Endothelial cell of umbilical vein (primary cell): ENCODE results near the gene POFUT2. TPM values are rescaled to one million over a fixed set of nuclear protein-coding genes. Genes with fewer than 3 reads are reported as not detected.

ENCODE experiments used
- BruUV-seq: library from RNA; stranded (reverse); fragments of 400-500 nt; replicated peaks from 2 replicates; lab custom pipeline; 2021; lab: Mats Ljungman, UMichigan
- CTCF ChIA-PET: fragments of 300-600, 350-600 bp; sonication (Branson Sonifier 250); formaldehyde crosslinking; loops from one replicate; lab custom pipeline; 2021; ENCODE audit warnings: antibody characterized with exemption, inconsistent platforms; lab: Charles Lee
- POLR2A ChIA-PET: fragments of 300-600, 350-600 bp; sonication (Branson Sonifier 250); formaldehyde crosslinking; loops from one replicate; lab custom pipeline; 2021; ENCODE audit warnings: antibody characterized with exemption, inconsistent platforms; lab: Charles Lee
- DNase-seq: peaks from one replicate; pipeline ENCODE4 v3.0.0-alpha.2; 2011; ENCODE audit warnings: low read depth, low spot score
- FAIRE-seq: peaks from 2 replicates; lab custom pipeline; 2011; peaks lifted over from hg19 to GRCh38; lab: Jason Lieb, UNC
- H2AFZ ChIP-seq: 2 replicates; pipeline ENCODE4 v1.6.0; 2012; ENCODE audit warnings: low read depth, low read length, control low read depth, inconsistent platforms
- H3K27ac ChIP-seq: 2 replicates; pipeline ENCODE4 v1.5.1; 2011; ENCODE audit warnings: low read depth, mild to moderate bottlenecking, control low read depth, low read length, moderate library complexity; ENCODE audit not compliant: insufficient read depth
- H3K27me3 ChIP-seq, 2 experiments: 2 replicates each; pipeline versions ENCODE4 v1.6.0 to v1.6.1; 2011; ENCODE audit warnings: low read length in 2 of 2, mixed read lengths in 1 of 2; ENCODE audit not compliant: control insufficient read depth in 2 of 2, insufficient read depth in 2 of 2
- H3K36me3 ChIP-seq, 2 experiments: 2 replicates in 1 of 2; 3 replicates in 1 of 2; pipeline ENCODE4 v1.5.1; 2011; ENCODE audit warnings: low read length in 2 of 2, mild to moderate bottlenecking in 1 of 2, moderate library complexity in 1 of 2; ENCODE audit not compliant: control insufficient read depth in 2 of 2, insufficient read depth in 2 of 2; ENCODE audit errors: extremely low read depth in 1 of 2
- H3K4me1 ChIP-seq: 3 replicates; pipeline ENCODE4 v1.5.1; 2011; ENCODE audit warnings: mild to moderate bottlenecking, low read length; ENCODE audit not compliant: control insufficient read depth, insufficient read depth; ENCODE audit errors: extremely low read depth
- H3K4me2 ChIP-seq: 2 replicates; pipeline ENCODE4 v1.6.1; 2011; ENCODE audit warnings: low read length, control low read depth, mixed read lengths; ENCODE audit not compliant: insufficient read depth
- H3K4me3 ChIP-seq, 3 experiments: fragments of 200-600 bp in 1 of 3; sonication (generic), shearing (Covaris generic) in 1 of 3; replicated peaks in 1 of 3; 2 replicates each; pipeline ENCODE4 v1.5.1; 2011 to 2016; ENCODE audit warnings: control low read depth in 3 of 3, low read length in 3 of 3, mild to moderate bottlenecking in 2 of 3, inconsistent platforms in 1 of 3, low read depth in 1 of 3, moderate library complexity in 1 of 3; ENCODE audit not compliant: insufficient read depth in 1 of 3
- H3K79me2 ChIP-seq: 2 replicates; pipeline ENCODE4 v1.6.0; 2012; ENCODE audit warnings: low read length, inconsistent platforms; ENCODE audit not compliant: control insufficient read depth, insufficient read depth
- H3K9ac ChIP-seq: replicated peaks from 2 replicates; pipeline ENCODE3; 2011; ENCODE audit warnings: low read length, control low read depth; ENCODE audit not compliant: insufficient read depth; ENCODE audit errors: extremely low read depth
- H3K9me1 ChIP-seq: replicated peaks from 3 replicates; pipeline ENCODE4 v1.6.0; 2011; ENCODE audit warnings: mild to moderate bottlenecking, low read length; ENCODE audit not compliant: control insufficient read depth, insufficient read depth; ENCODE audit errors: extremely low read depth
- H3K9me3 ChIP-seq: replicated peaks from 2 replicates; pipeline ENCODE4 v1.5.1; 2012; ENCODE audit warnings: low read length, inconsistent platforms; ENCODE audit not compliant: control insufficient read depth, insufficient read depth
- H4K20me1 ChIP-seq: replicated peaks from 2 replicates; pipeline ENCODE3; 2011; ENCODE audit warnings: mild to moderate bottlenecking, low read length; ENCODE audit not compliant: control insufficient read depth, insufficient read depth; ENCODE audit errors: extremely low read depth
- EZH2 ChIP-seq: IDR thresholded peaks from 2 replicates; pipeline ENCODE4 v1.6.1; 2012; ENCODE audit warnings: borderline replicate concordance, low read depth, mild to moderate bottlenecking, moderate library complexity, low read length, inconsistent platforms; ENCODE audit not compliant: severe bottlenecking
- GATA2 ChIP-seq: IDR thresholded peaks from 2 replicates; pipeline ENCODE4 v1.7.0; 2011; ENCODE audit warnings: low read depth, mild to moderate bottlenecking, moderate library complexity, mixed read lengths, low read length; ENCODE audit not compliant: insufficient read length, insufficient read depth
- JUN ChIP-seq: IDR thresholded peaks from 2 replicates; pipeline ENCODE4 v1.6.1; 2011; ENCODE audit warnings: borderline replicate concordance, low read depth; ENCODE audit not compliant: insufficient read length, insufficient read depth
- MYC ChIP-seq: IDR thresholded peaks from one replicate; pipeline ENCODE4 v1.6.1; 2011; ENCODE audit warnings: mild to moderate bottlenecking, low read depth, low read length
- POLR2A ChIP-seq: IDR thresholded peaks from 2 replicates; pipeline ENCODE4 v1.6.1; 2012; ENCODE audit warnings: low read depth, mild to moderate bottlenecking, control low read depth, low read length
- POLR2AphosphoS5 ChIP-seq: IDR thresholded peaks from 2 replicates; pipeline ENCODE4 v1.6.1; 2012; ENCODE audit warnings: low read depth, mild to moderate bottlenecking, control low read depth, low read length, moderate library complexity; ENCODE audit not compliant: insufficient read depth
- dilution Hi-C: fragments of 300-500 bp; cut with MboI; formaldehyde crosslinking; loops from one replicate; pipeline ENCODE4 v1.15.0; 2019; ENCODE audit warnings: low sequenced_read_pairs; ENCODE audit not compliant: extremely low pct_ligation_motif_present
- intact Hi-C: fragments of 100-400 bp; cut with micrococcal nuclease; formaldehyde crosslinking; loops from one replicate; pipeline ENCODE4 v1.10.0; 2022
- polyA plus RNA-seq, 4 experiments: library from polyadenylated mRNA; depleted of rRNA in 3 of 4; stranded (reverse) in 3 of 4; unstranded in 1 of 4; fragments of >200 nt; gene quantifications; 2 replicates each; pipeline versions ENCODE4 v1.2.1 to v1.2.3, GENCODE V29; 2011 to 2012; ENCODE audit warnings: missing spikeins in 1 of 4
- total RNA-seq: library from RNA; stranded (reverse); gene quantifications from 2 replicates; pipeline ENCODE4 v1.2.3, GENCODE V29; 2021

POFUT2 gene
- total and polyA plus RNA-seq, 2 donors (not counting 3 experiments of a cell fraction or from before 2014, with no cell fraction given): 30.7 to 47.5 TPM

- Histone ChIP-seq H3K27me3 (no peaks in the 10 kb centered on the region), H3K9me3 (no peaks in the 10 kb centered on the region), H3K27ac (no peak overlapping the region), H2AFZ (no peak overlapping the region), H3K36me3 (peaks cover 0 to 3% of the 10 kb centered on the region in 2 experiments), H3K9ac (no peak overlapping the region), H4K20me1 (no peaks in the 10 kb centered on the region), H3K4me2 (no peak overlapping the region), H3K79me2 (no peaks in the 10 kb centered on the region), H3K9me1 (no peaks in the 10 kb centered on the region), H3K4me1 (no peaks in the 10 kb centered on the region), H3K4me3 (no peak overlapping the region)
- TF ChIP-seq EZH2 (no peak), MYC (no peak), POLR2A (no peak), POLR2AphosphoS5 (no peak), GATA2 (no peak)
- FAIRE-seq: no peak
- ChIA-PET CTCF (interaction anchor here (1.7 kb wide), 1 partner anchor 118 kb away, joined by 4 read pairs; no protein-coding TSS in a partner anchor), POLR2A (interaction anchor here (0.6 kb wide), 2 partner anchors 29 to 1173 kb away, joined by 3 to 7 read pairs; partner anchors contain the start of gene POFUT2)
- DNase-seq: no peak
- dilution Hi-C loops (no loop called here), intact Hi-C loops (no loop called here)
- no TSS peak for BruUV-seq
These were observed 29.2 kb downstream of the POFUT2 start for GRCh38 chr21:45258466-45258865.

DNA sequence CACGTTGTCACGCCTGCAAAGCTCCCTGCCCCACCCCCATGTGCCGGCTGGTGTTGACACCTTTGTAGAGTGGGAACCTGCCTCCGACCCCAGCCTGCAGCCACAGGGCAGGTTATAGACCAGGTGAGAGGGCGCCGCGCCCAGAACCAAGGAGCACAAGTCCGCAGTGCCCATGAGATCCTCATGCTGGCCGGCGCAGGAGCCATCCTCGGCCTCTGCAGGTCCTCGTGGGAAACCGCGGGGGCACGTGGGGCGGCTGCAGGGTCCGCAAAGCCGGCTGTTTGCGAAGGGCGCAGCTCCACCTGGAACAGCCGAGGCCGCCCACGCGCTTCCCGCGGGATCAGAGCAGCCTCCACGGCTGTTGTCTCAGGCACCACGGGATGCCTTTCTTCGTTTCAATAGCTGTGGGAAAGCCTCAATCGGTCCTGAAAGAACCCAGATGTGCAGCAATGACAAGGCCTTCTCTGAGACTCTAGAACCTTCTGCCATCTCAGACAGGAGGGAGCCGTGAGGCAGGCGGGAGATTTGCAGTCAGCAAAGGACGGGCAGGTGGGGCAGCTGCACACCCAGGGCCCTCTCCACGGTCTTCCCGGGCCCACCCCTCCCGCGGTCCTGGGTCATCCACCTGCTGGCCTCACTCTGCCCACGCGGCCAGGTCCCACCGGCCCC, 29.9 kb downstream of the POFUT2 start:
- Histone ChIP-seq H3K9me3 (no peaks in the 10 kb centered on the region), H3K4me1 (no peaks in the 10 kb centered on the region), H3K79me2 (no peaks in the 10 kb centered on the region), H3K36me3 (no peaks in the 10 kb centered on the region), H3K27me3 (peaks cover 0 to 2% of the 10 kb centered on the region in 2 experiments), H3K4me2 (no peak overlapping the region), H3K9ac (no peak overlapping the region), H2AFZ (no peak overlapping the region), H4K20me1 (no peaks in the 10 kb centered on the region), H3K27ac (no peak overlapping the region), H3K4me3 (no peak overlapping the region), H3K9me1 (no peaks in the 10 kb centered on the region)
- POLR2A ChIA-PET: no interaction called here
- no peak for FAIRE-seq
- no peak for TF ChIP-seq JUN
- TF ChIP-seq POLR2A: no peak
- dilution Hi-C loops: no loop called here
- BruUV-seq: no TSS peak
- intact Hi-C loops: no loop called here
- no peak for DNase-seq
- CTCF ChIA-PET: interaction anchor here (1.0 to 1.7 kb wide), 3 partner anchors 10 to 118 kb away, joined by 3 to 5 read pairs (median 4); no protein-coding TSS in a partner anchor
